ENCODE measurements around the gene L2HGDH.

L2HGDH gene

GRCh38 chr14:50191499-50191898, 120.5 kb downstream of the L2HGDH start:
- DNase-seq (ENCODE audit: low read depth, low spot score): no peak
- no peak for TF ChIP-seq CTCF (IDR thresholded peaks at IDR 0.05; ENCODE audit: insufficient read depth, low read length, missing control alignments)
- H3K4me3 ChIP-seq (ENCODE audit: low read depth, low read length): no peak overlapping the region
- POLR2A ChIA-PET: no interaction called here
- CTCF ChIA-PET: interaction anchor here (0.9 to 1.9 kb wide), 2 partner anchors 8 to 12 kb away, joined by 3 to 6 read pairs; no protein-coding TSS in a partner anchor

Data from AG04449 (cell line).